Psoas muscle (tissue), 8 donors: ENCODE data around the gene FBXW5. TPM values are rescaled to one million over a fixed set of nuclear protein-coding genes. Genes with fewer than 3 reads are reported as not detected.

ENCODE experiments used
- ATAC-seq, 4 donors: fragments of 200-7000 bp; cut with Tn5 transposase; one replicate each; pipeline ENCODE4 v1.9.1; 2020; ENCODE audit warnings: moderate library complexity in 3 of 4, mild to moderate bottlenecking in 2 of 4
- DNase-seq, 2 donors: peaks; one replicate each; pipeline ENCODE4 v3.0.0-alpha.2; 2020
- H3K27ac ChIP-seq: fragments of 200-600 bp; one replicate; pipeline ENCODE4 v1.8.0; 2022
- H3K27me3 ChIP-seq, 3 donors: fragments of 200-600 bp in 1 of 3; one replicate each; pipeline versions ENCODE4 v1.6.1 to v1.8.0; 2013 to 2022; ENCODE audit warnings: low read length in 2 of 3, mild to moderate bottlenecking in 2 of 3, moderate library complexity in 1 of 3; ENCODE audit not compliant: insufficient read depth in 3 of 3
- H3K36me3 ChIP-seq, 2 donors: fragments of 200-600 bp in 1 of 2; one replicate each; pipeline versions ENCODE4 v1.6.1 to v1.8.0; 2013 to 2022; ENCODE audit warnings: low read depth in 1 of 2, mild to moderate bottlenecking in 1 of 2, moderate library complexity in 1 of 2; ENCODE audit not compliant: insufficient read depth in 1 of 2
- H3K4me1 ChIP-seq: fragments of 200-600 bp; one replicate; pipeline ENCODE4 v1.8.0; 2022
- H3K4me3 ChIP-seq: fragments of 200-600 bp; one replicate; pipeline ENCODE4 v1.8.0; 2022; ENCODE audit warnings: mild to moderate bottlenecking
- H3K9me3 ChIP-seq: fragments of 200-600 bp; one replicate; pipeline ENCODE4 v1.8.0; 2022
- CTCF ChIP-seq: fragments of 200-600 bp; IDR thresholded peaks from one replicate; pipeline ENCODE4 v1.8.0; 2022; ENCODE audit warnings: antibody characterized with exemption
- WGBS, 3 donors: extraction: QIAGEN DNeasy Blood & Tissue Kit; methylation state at CpG; one replicate each; pipeline versions ENCODE4 v1.1.6 to v1.1.7; 2013; 5-methylcytosine and 5-hydroxymethylcytosine counted together
- intact Hi-C, 2 donors: fragments of 100-400 bp; cut with DNase I; formaldehyde crosslinking; loops; one replicate each; pipeline versions ENCODE4 v1.11.0 to v1.14.2; 2022
- long read RNA-seq, 2 donors: library from polyadenylated mRNA; unstranded; transcript quantifications; one replicate each; pipeline ENCODE4 v2.0.0, GENCODE V29; 2021
- polyA plus RNA-seq, 3 donors: library from polyadenylated mRNA; stranded (reverse); fragments of 200-250 nt; gene quantifications; one replicate each; pipeline ENCODE4 v1.2.3, GENCODE V29; 2013
- total RNA-seq, 4 donors: library from RNA; stranded (reverse); fragmentation: NEBNext Ultra II Directional in 2 of 4; extraction: Animal tissue kit (Norgen Biotek cat#: 25700) in 2 of 4; gene quantifications; one replicate each; pipeline versions ENCODE4 v1.2.1 to v1.2.4, GENCODE V29; 2021 to 2023
- donor health status: healthy with polysubstance abuse.
- donor health status: DM: no; HTN: no; CAD: no; lungs with moderate emphysema.
- donor health status: Bipolar disorder and iron deficiency.
- donor health status: healthy.
- donor health status: DM: yes; HTN: yes; CAD: no.
- donor health status: DM: no; HTN: no; CAD: no.
- donor health status: DM: no; HTN: no; CAD: no.
- donor health status: DM: yes; HTN: yes; CAD: no.

The FBXW5 gene
- total RNA-seq (100 to 1,000 TPM; 135 to 236 (median 171) TPM), polyA plus RNA-seq (100 to 1,000 TPM; 202 to 261 (median 213) TPM)
- long read RNA-seq, donor 1, transcript FBXW5-201 (9 exons, 2,274 nt) = major isoform, 423 of 812 reads
- long read RNA-seq, donor 1, partial matches to known transcripts = 196 of 812 reads
- long read RNA-seq, donor 1, other reads (novel, unspliced or antisense) = 190 of 812 reads
- long read RNA-seq, donor 2, transcript FBXW5-206 (8 exons, 2,392 nt) = minor isoform, 6 of 1,258 reads
- long read RNA-seq, donor 2, transcript FBXW5-201 (9 exons, 2,274 nt) = major isoform, 710 of 1,258 reads
- long read RNA-seq, donor 2, partial matches to known transcripts = 237 of 1,258 reads
- long read RNA-seq, donor 2, other reads (novel, unspliced or antisense) = 301 of 1,258 reads

- 4 to 7% (median 7%) methylated on average over 47 to 74 of the region's 74 CpGs for WGBS, 3 donors
- Histone ChIP-seq H3K36me3 (peaks cover 19 to 33% of the 10 kb centered on the region in 2 donors), H3K27ac (peak within 1 kb of the TSS; percentile 94), H3K9me3 (no peaks in the 10 kb centered on the region), H3K4me3 (peak within 1 kb of the TSS; percentile 88), H3K27me3 (no peaks in the 10 kb centered on the region), H3K4me1 (peaks cover 40% of the 10 kb centered on the region)
- intact Hi-C loops = loop anchor here (5.0 kb wide), 4 partner anchors 42 to 97 kb away; partner anchors contain the start of genes PHPT1 (in 2 of the 2), EDF1 (in 1 of the 2) and PAXX (in 1 of the 2)
- peak; percentile 98 for TF ChIP-seq CTCF
- DNase-seq (peak; percentile 97 to 98), ATAC-seq (peak; percentile 62 to 67 (median 66))
These were observed at the start of gene FBXW5, which contains the start of gene C8G for GRCh38 chr9:136944519-136945332. FBXW5 (minus strand) TSS chr9:136944738; CDS start chr9:136944083, 655 bp downstream. C8G (plus strand) TSS chr9:136945243; CDS start chr9:136945321, 78 bp downstream.

- no peaks in the 10 kb centered on the region for H3K9me3 ChIP-seq
- H3K27me3 ChIP-seq = peaks cover 0 to 19% (median 17%) of the 10 kb centered on the region in 3 donors
- WGBS, 3 donors = 37 to 46% (median 38%) methylated on average over 17 to 18 of the region's 18 CpGs
- peaks cover 0 to 11% of the 10 kb centered on the region in 2 donors for H3K36me3 ChIP-seq
- peak overlapping the region; percentile 81 for H3K27ac ChIP-seq
- ATAC-seq = no peak
- intact Hi-C loops = loop anchor here in 1 of 2 donors (5.0 kb wide), 1 partner anchor 46 kb away; the partner anchor contains the start of gene C8G
- DNase-seq = no peak
- peak overlapping the region; percentile 89 for H3K4me3 ChIP-seq
- no peak for TF ChIP-seq CTCF
- peaks cover 10% of the 10 kb centered on the region for H3K4me1 ChIP-seq
These were observed 48.4 kb upstream of the FBXW5 start for GRCh38 chr9:136992819-136993369.

- intact Hi-C loops = loop anchor here in 1 of 2 donors (5.0 kb wide), 1 partner anchor 45 kb away; the partner anchor contains the start of gene C8G
- H3K27ac ChIP-seq = peak within 1 kb of the TSS; percentile 81
These were observed 47.7 kb upstream of the FBXW5 start, which contains the start of gene PAXX for GRCh38 chr9:136991993-136992818. PAXX (plus strand) TSS chr9:136992422; CDS start chr9:136992444, 22 bp downstream.

More at GRCh38 chr9:136991993-136992818, 47.7 kb upstream of the FBXW5 start, which contains the start of gene PAXX:
- Histone ChIP-seq H3K4me1 (peaks cover 10% of the 10 kb centered on the region), H3K9me3 (no peaks in the 10 kb centered on the region), H3K36me3 (peaks cover 0 to 11% of the 10 kb centered on the region in 2 donors), H3K4me3 (peak within 1 kb of the TSS; percentile 89), H3K27me3 (peaks cover 0 to 19% (median 17%) of the 10 kb centered on the region in 3 donors)
- ATAC-seq = peak; percentile 96 to 97 (median 97)
- 1 to 2% (median 1%) methylated on average over 46 to 92 of the region's 92 CpGs for WGBS, 3 donors
- DNase-seq = peak; percentile 92 to 96
- TF ChIP-seq CTCF = no peak
